IMR-90 (cell line): ENCODE measurements around the gene B3GNT9. TPM values are rescaled to one million over a fixed set of nuclear protein-coding genes. Genes with fewer than 3 reads are reported as not detected.

ENCODE experiments used
- ATAC-seq: fragments of 200-7000 bp; cut with Tn5 transposase; 2 replicates; pipeline ENCODE4 v1.9.1; 2020; ENCODE audit warnings: low read depth, mild to moderate bottlenecking, moderate library complexity
- BruUV-seq: library from RNA; stranded (reverse); fragments of 400-500 nt; replicated peaks from 2 replicates; lab custom pipeline; 2021; lab: Mats Ljungman, UMichigan
- CTCF ChIA-PET: fragments of 300-600 bp; formaldehyde crosslinking; extraction: SDS; loops from one replicate; lab custom pipeline; 2021; ENCODE audit warnings: antibody characterized with exemption; lab: Yijun Ruan, JAX
- POLR2A ChIA-PET: fragments of 300-600 bp; sonication (Branson Sonifier 250); formaldehyde crosslinking; loops from one replicate; lab custom pipeline; 2022; ENCODE audit warnings: antibody characterized with exemption; ENCODE audit not compliant: unreplicated experiment; lab: Charles Lee
- DNase-seq: peaks from one replicate; pipeline ENCODE4 v3.0.0; 2013
- H2AFZ ChIP-seq: replicated peaks from 2 replicates; pipeline ENCODE3; 2013; ENCODE audit warnings: low read length, mild to moderate bottlenecking; ENCODE audit not compliant: poor library complexity
- H2AK5ac ChIP-seq: 2 replicates; pipeline ENCODE4 v1.6.1; 2013; ENCODE audit warnings: low read depth, low read length, inconsistent platforms
- H2AK9ac ChIP-seq: replicated peaks from 2 replicates; pipeline ENCODE3; 2013; ENCODE audit warnings: mild to moderate bottlenecking, low read depth, low read length, moderate library complexity; ENCODE audit not compliant: poor library complexity
- H2BK120ac ChIP-seq: 2 replicates; pipeline ENCODE4 v1.6.1; 2013; ENCODE audit warnings: low read depth, low read length, inconsistent platforms
- H2BK15ac ChIP-seq: 3 replicates; pipeline ENCODE4 v1.6.1; 2013; ENCODE audit warnings: low read depth, low read length, inconsistent platforms
- H2BK20ac ChIP-seq: 2 replicates; pipeline ENCODE4 v1.6.1; 2013; ENCODE audit warnings: low read depth, mild to moderate bottlenecking, inconsistent platforms, low read length, moderate library complexity
- H2BK5ac ChIP-seq: 2 replicates; pipeline ENCODE4 v1.6.1; 2013; ENCODE audit warnings: mild to moderate bottlenecking, low read depth, low read length, inconsistent platforms; ENCODE audit not compliant: poor library complexity, severe bottlenecking
- H3K14ac ChIP-seq: replicated peaks from 2 replicates; pipeline ENCODE4 v1.6.1; 2013; ENCODE audit warnings: low read depth, low read length, inconsistent platforms
- H3K18ac ChIP-seq: 2 replicates; pipeline ENCODE4 v1.6.1; 2013; ENCODE audit warnings: low read depth, low read length, control low read depth
- H3K23ac ChIP-seq: 2 replicates; pipeline ENCODE4 v1.6.1; 2013; ENCODE audit warnings: low read depth, low read length, inconsistent platforms
- H3K27ac ChIP-seq: 2 replicates; pipeline ENCODE4 v1.5.1; 2013; ENCODE audit warnings: mild to moderate bottlenecking, control low read depth, low read length; ENCODE audit not compliant: insufficient read depth
- H3K27me3 ChIP-seq: 2 replicates; pipeline ENCODE4 v1.6.1; 2013; ENCODE audit warnings: low read length; ENCODE audit not compliant: control insufficient read depth, insufficient read depth
- H3K36me3 ChIP-seq: 2 replicates; pipeline ENCODE4 v1.6.1; 2013; ENCODE audit warnings: low read length, mixed read lengths; ENCODE audit not compliant: control insufficient read depth, insufficient read depth
- H3K4ac ChIP-seq: 2 replicates; pipeline ENCODE4 v1.6.1; 2013; ENCODE audit warnings: low read depth, low read length, inconsistent platforms
- H3K4me1 ChIP-seq: 2 replicates; pipeline ENCODE4 v1.6.1; 2013; ENCODE audit warnings: low read length, mixed read lengths; ENCODE audit not compliant: control insufficient read depth, insufficient read depth
- H3K4me2 ChIP-seq: 2 replicates; pipeline ENCODE4 v1.6.1; 2013; ENCODE audit warnings: low read depth, mild to moderate bottlenecking, control low read depth, low read length, moderate library complexity
- H3K4me3 ChIP-seq: 2 replicates; pipeline ENCODE4 v1.5.1; 2013; ENCODE audit warnings: low read depth, mild to moderate bottlenecking, control low read depth, low read length, moderate library complexity; ENCODE audit not compliant: insufficient read depth
- H3K56ac ChIP-seq: 2 replicates; pipeline ENCODE4 v1.6.1; 2013; ENCODE audit warnings: low read length, inconsistent platforms; ENCODE audit not compliant: insufficient read depth; ENCODE audit errors: extremely low read depth
- H3K79me1 ChIP-seq, 2 experiments: 2 replicates each; pipeline ENCODE4 v1.6.1; 2013; ENCODE audit warnings: low read length in 2 of 2, inconsistent platforms in 1 of 2, low read depth in 1 of 2
- H3K9ac ChIP-seq: 2 replicates; pipeline ENCODE4 v1.6.1; 2013; ENCODE audit warnings: low read depth, low read length, control low read depth
- H3K9me1 ChIP-seq: 2 replicates; pipeline ENCODE4 v1.6.1; 2013; ENCODE audit warnings: low read length, inconsistent platforms; ENCODE audit not compliant: insufficient read depth
- H3K9me3 ChIP-seq: 2 replicates; pipeline ENCODE4 v1.6.1; 2013; ENCODE audit warnings: low read length; ENCODE audit not compliant: control insufficient read depth, insufficient read depth
- H4K20me1 ChIP-seq: 2 replicates; pipeline ENCODE4 v1.6.1; 2013; ENCODE audit warnings: low read length, inconsistent platforms; ENCODE audit not compliant: insufficient read depth
- H4K5ac ChIP-seq: 2 replicates; pipeline ENCODE4 v1.6.1; 2013; ENCODE audit warnings: mild to moderate bottlenecking, low read depth, low read length, control low read depth
- H4K8ac ChIP-seq, 2 experiments: 2 replicates each; pipeline ENCODE4 v1.6.1; 2013; ENCODE audit warnings: low read depth in 2 of 2, low read length in 2 of 2, control low read depth in 1 of 2, inconsistent platforms in 1 of 2
- H4K91ac ChIP-seq: 2 replicates; pipeline ENCODE4 v1.6.1; 2013; ENCODE audit warnings: low read depth, low read length, inconsistent platforms; ENCODE audit not compliant: insufficient read depth
- BHLHE40 ChIP-seq: fragments of 150-350 bp; IDR thresholded peaks from 2 replicates; pipeline ENCODE4 v1.6.1; 2016; ENCODE audit warnings: mild to moderate bottlenecking, low read depth, low read length
- CEBPB ChIP-seq: IDR thresholded peaks from 2 replicates; pipeline ENCODE4 v1.6.1; 2012; ENCODE audit warnings: low read depth, low read length, improper control_type of control experiment
- CHD1 ChIP-seq: IDR thresholded peaks from 2 replicates; pipeline ENCODE4 v1.6.1; 2012; ENCODE audit warnings: low read depth, low read length, improper control_type of control experiment
- FOS ChIP-seq: fragments of 150-350 bp; IDR thresholded peaks from 2 replicates; pipeline ENCODE4 v1.6.1; 2016; ENCODE audit warnings: low read depth, low read length
- MAFK ChIP-seq: IDR thresholded peaks from 2 replicates; pipeline ENCODE4 v1.6.1; 2012; ENCODE audit warnings: low read depth, low read length, improper control_type of control experiment
- MAZ ChIP-seq: IDR thresholded peaks from 2 replicates; pipeline ENCODE4 v1.6.1; 2012; ENCODE audit warnings: low read depth, mild to moderate bottlenecking, low read length, improper control_type of control experiment, moderate library complexity, borderline replicate concordance
- MXI1 ChIP-seq: IDR thresholded peaks from 2 replicates; pipeline ENCODE4 v1.6.1; 2012; ENCODE audit warnings: low read depth, mild to moderate bottlenecking, low read length, moderate library complexity, borderline replicate concordance
- NFE2L2 ChIP-seq: fragments of 150-350 bp; IDR thresholded peaks from 2 replicates; pipeline ENCODE4 v1.6.1; 2016; ENCODE audit warnings: low read depth, mild to moderate bottlenecking, low read length
- POLR2A ChIP-seq: IDR thresholded peaks from 2 replicates; pipeline ENCODE4 v1.6.1; 2012; ENCODE audit warnings: mild to moderate bottlenecking, low read depth, low read length
- RAD21 ChIP-seq: IDR thresholded peaks from 2 replicates; pipeline ENCODE4 v1.6.1; 2012; ENCODE audit warnings: low read length, improper control_type of control experiment
- RCOR1 ChIP-seq: IDR thresholded peaks from 2 replicates; pipeline ENCODE4 v1.6.1; 2012; ENCODE audit warnings: mild to moderate bottlenecking, low read length, improper control_type of control experiment; ENCODE audit not compliant: insufficient replicate concordance
- RFX5 ChIP-seq: IDR thresholded peaks from 2 replicates; pipeline ENCODE4 v1.8.0; 2012; ENCODE audit warnings: low read depth, mild to moderate bottlenecking, low read length, moderate library complexity
- SMC3 ChIP-seq: fragments of 150-350 bp; IDR thresholded peaks from 2 replicates; pipeline ENCODE4 v1.6.1; 2016; ENCODE audit warnings: low read depth, mild to moderate bottlenecking, antibody characterized with exemption, low read length, moderate library complexity
- WGBS, 2 experiments: methylation state at CpG; one replicate each; pipeline versions ENCODE4 v1.1.5 to v1.1.7; 2013; ENCODE audit warnings: missing lambda C conversion rate in 2 of 2; ENCODE audit not compliant: insufficient read length in 1 of 2; ENCODE audit errors: extremely low coverage in 2 of 2; 5-methylcytosine and 5-hydroxymethylcytosine counted together
- dilution Hi-C: fragments of 300-500 bp; cut with HindIII; formaldehyde crosslinking; loops from one replicate; pipeline ENCODE4 v1.14.3; 2018; ENCODE audit warnings: low sequenced_read_pairs; ENCODE audit not compliant: unreplicated experiment
- in situ Hi-C: fragments of 300-500 bp; cut with MboI; formaldehyde crosslinking; loops from 3 replicates; pipeline ENCODE4 v1.14.3; 2019; ENCODE audit warnings: low sequenced_read_pairs, inconsistent platforms, mixed read lengths
- intact Hi-C: fragments of 100-400 bp; cut with micrococcal nuclease; formaldehyde crosslinking; loops from 2 replicates; pipeline ENCODE4 v1.10.0; 2022
- polyA plus RNA-seq, 3 experiments: library from polyadenylated mRNA; depleted of rRNA; stranded (reverse); fragments of >200 nt; gene quantifications; 2 replicates each; pipeline ENCODE4 v1.2.3, GENCODE V29; 2012; ENCODE audit warnings: low replicate concordance in 1 of 3
- total RNA-seq: library from RNA; depleted of rRNA; stranded (reverse); fragments of >200 nt; gene quantifications from 2 replicates; pipeline ENCODE4 v1.2.3, GENCODE V29; 2012
- TF ChIP-seq, protein P1 (sequence below): fragments of 150-350 bp; IDR thresholded peaks from 2 replicates; pipeline ENCODE4 v1.6.1; 2016; ENCODE audit warnings: low read depth, mild to moderate bottlenecking, low read length, moderate library complexity, borderline replicate concordance
- TF ChIP-seq, protein P2 (sequence below): fragments of 150-350 bp; IDR thresholded peaks from 2 replicates; pipeline ENCODE4 v1.6.1; 2017; ENCODE audit warnings: mild to moderate bottlenecking, antibody characterized with exemption, low read length, low read depth
- TF ChIP-seq, protein P3 (sequence below): conservative IDR thresholded peaks from 2 replicates; pipeline ENCODE4 v1.5.1; 2012; ENCODE audit warnings: mild to moderate bottlenecking, low read depth, low read length, improper control_type of control experiment

The B3GNT9 gene
- total and polyA plus RNA-seq, 2 of the 4 experiments (the other 2 are of a cell fraction), result 5.0 to 12.0 TPM

DNA sequence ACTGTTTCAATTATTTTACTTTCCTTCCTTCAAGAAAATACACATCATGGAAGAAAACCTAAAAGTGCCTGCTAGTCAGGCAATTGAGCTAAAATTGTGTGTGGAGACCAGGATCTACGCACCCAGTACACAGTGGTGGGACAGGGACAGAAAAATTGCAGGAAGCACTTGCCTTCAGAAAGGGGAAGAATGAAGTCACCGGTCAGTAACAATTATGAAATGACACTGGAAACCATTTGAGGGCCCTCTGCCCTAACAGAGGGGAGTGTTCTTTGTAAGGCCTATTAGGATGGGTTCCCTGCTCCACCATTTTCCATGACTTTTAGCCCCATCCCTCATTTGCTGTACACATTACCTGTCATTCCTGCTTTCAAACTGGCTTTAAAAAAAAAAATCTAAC lies 45.6 kb downstream of the B3GNT9 start:
- Histone ChIP-seq H4K20me1 (peaks cover 17% of the 10 kb centered on the region), H3K36me3 (no peaks in the 10 kb centered on the region), H2AFZ (no peak overlapping the region), H2BK120ac (no peak overlapping the region), H3K23ac (no peak overlapping the region), H2AK5ac (no peak overlapping the region), H4K5ac (no peak overlapping the region), H2BK5ac (no peak overlapping the region), H3K9me3 (no peaks in the 10 kb centered on the region), H2BK15ac (no peak overlapping the region), H4K8ac (no peak overlapping the region), H3K27ac (no peak overlapping the region), H2AK9ac (no peak overlapping the region), H3K9me1 (peaks cover 10% of the 10 kb centered on the region), H3K4me2 (no peak overlapping the region), H3K4me1 (peaks cover 10% of the 10 kb centered on the region), H3K14ac (no peak overlapping the region), H3K18ac (no peak overlapping the region), H3K4me3 (no peak overlapping the region), H3K27me3 (no peaks in the 10 kb centered on the region), H2BK20ac (no peak overlapping the region), H3K4ac (no peak overlapping the region), H3K79me1 (peaks cover 5 to 10% of the 10 kb centered on the region in 2 experiments), H4K91ac (no peak overlapping the region), H3K9ac (no peak overlapping the region), H3K56ac (no peak overlapping the region)
- intact Hi-C loops, result no loop called here
- no CpG with 5 or more reads among the region's 2 CpGs for WGBS, 2 experiments
- TF ChIP-seq CEBPB (no peak), NFE2L2 (no peak), RFX5 (no peak), MXI1 (no peak), RCOR1 (no peak), MAZ (no peak), BHLHE40 (no peak), CHD1 (no peak), SMC3 (no peak), RAD21 (no peak), FOS (no peak), MAFK (no peak), POLR2A (no peak)
- TF ChIP-seq, protein P1, sequence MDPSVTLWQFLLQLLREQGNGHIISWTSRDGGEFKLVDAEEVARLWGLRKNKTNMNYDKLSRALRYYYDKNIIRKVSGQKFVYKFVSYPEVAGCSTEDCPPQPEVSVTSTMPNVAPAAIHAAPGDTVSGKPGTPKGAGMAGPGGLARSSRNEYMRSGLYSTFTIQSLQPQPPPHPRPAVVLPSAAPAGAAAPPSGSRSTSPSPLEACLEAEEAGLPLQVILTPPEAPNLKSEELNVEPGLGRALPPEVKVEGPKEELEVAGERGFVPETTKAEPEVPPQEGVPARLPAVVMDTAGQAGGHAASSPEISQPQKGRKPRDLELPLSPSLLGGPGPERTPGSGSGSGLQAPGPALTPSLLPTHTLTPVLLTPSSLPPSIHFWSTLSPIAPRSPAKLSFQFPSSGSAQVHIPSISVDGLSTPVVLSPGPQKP, result no peak
- TF ChIP-seq, protein P2, sequence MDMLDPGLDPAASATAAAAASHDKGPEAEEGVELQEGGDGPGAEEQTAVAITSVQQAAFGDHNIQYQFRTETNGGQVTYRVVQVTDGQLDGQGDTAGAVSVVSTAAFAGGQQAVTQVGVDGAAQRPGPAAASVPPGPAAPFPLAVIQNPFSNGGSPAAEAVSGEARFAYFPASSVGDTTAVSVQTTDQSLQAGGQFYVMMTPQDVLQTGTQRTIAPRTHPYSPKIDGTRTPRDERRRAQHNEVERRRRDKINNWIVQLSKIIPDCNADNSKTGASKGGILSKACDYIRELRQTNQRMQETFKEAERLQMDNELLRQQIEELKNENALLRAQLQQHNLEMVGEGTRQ, result no peak
- TF ChIP-seq, protein P3, sequence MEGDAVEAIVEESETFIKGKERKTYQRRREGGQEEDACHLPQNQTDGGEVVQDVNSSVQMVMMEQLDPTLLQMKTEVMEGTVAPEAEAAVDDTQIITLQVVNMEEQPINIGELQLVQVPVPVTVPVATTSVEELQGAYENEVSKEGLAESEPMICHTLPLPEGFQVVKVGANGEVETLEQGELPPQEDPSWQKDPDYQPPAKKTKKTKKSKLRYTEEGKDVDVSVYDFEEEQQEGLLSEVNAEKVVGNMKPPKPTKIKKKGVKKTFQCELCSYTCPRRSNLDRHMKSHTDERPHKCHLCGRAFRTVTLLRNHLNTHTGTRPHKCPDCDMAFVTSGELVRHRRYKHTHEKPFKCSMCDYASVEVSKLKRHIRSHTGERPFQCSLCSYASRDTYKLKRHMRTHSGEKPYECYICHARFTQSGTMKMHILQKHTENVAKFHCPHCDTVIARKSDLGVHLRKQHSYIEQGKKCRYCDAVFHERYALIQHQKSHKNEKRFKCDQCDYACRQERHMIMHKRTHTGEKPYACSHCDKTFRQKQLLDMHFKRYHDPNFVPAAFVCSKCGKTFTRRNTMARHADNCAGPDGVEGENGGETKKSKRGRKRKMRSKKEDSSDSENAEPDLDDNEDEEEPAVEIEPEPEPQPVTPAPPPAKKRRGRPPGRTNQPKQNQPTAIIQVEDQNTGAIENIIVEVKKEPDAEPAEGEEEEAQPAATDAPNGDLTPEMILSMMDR, result no peak
- in situ Hi-C loops, result no loop called here
- POLR2A ChIA-PET, result no interaction called here
- no peak for DNase-seq
- BruUV-seq, result no TSS peak
- CTCF ChIA-PET, result interaction anchor here (0.6 kb wide), 1 partner anchor 64 kb away, joined by 5 read pairs; no protein-coding TSS in a partner anchor
- dilution Hi-C loops, result no loop called here
- no peak for ATAC-seq
